Breast epithelium (tissue), 3 donors: ENCODE data around the gene ARHGDIA.

Source experiments
- POLR2AphosphoS5 ChIP-seq, 3 donors: sonication (generic); formaldehyde crosslinking; IDR thresholded peaks; one replicate each; pipeline ENCODE4 v1.6.1; 2017; ENCODE audit warnings: antibody characterized with exemption in 3 of 3
- TF ChIP-seq, protein P1 (sequence below), 3 donors: fragments of 450-650 bp; IDR thresholded peaks; one replicate each; pipeline ENCODE4 v1.5.1; 2016 to 2017; ENCODE audit warnings: antibody characterized with exemption in 3 of 3, mild to moderate bottlenecking in 3 of 3, moderate library complexity in 3 of 3

DNA sequence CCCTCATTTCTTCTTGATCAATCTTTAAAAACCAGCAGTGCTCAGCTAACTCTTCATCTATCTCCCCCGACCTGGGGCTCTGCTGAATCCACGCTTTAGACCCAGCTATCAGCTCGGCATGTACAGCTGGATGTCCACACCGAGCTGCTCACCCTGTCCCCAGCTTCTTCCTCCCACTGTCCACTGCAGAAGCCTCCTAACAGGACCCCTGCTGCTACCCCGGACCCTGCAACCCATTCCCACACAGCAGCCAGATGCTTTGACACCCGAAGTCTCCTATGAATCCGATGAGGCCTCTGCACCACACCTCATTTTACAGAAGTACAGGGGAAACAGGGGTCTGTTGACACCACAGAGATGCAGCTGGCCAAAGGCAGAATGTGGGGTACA is 53.4 kb downstream of the ARHGDIA start:
- no peak for TF ChIP-seq POLR2AphosphoS5 (IDR thresholded peaks at IDR 0.05)
- TF ChIP-seq, protein P1, sequence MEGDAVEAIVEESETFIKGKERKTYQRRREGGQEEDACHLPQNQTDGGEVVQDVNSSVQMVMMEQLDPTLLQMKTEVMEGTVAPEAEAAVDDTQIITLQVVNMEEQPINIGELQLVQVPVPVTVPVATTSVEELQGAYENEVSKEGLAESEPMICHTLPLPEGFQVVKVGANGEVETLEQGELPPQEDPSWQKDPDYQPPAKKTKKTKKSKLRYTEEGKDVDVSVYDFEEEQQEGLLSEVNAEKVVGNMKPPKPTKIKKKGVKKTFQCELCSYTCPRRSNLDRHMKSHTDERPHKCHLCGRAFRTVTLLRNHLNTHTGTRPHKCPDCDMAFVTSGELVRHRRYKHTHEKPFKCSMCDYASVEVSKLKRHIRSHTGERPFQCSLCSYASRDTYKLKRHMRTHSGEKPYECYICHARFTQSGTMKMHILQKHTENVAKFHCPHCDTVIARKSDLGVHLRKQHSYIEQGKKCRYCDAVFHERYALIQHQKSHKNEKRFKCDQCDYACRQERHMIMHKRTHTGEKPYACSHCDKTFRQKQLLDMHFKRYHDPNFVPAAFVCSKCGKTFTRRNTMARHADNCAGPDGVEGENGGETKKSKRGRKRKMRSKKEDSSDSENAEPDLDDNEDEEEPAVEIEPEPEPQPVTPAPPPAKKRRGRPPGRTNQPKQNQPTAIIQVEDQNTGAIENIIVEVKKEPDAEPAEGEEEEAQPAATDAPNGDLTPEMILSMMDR (IDR thresholded peaks at IDR 0.05), result no peak
